ENCODE data around the gene GALNT10.

Gene GALNT10

GRCh38 chr5:154165886-154166285, 24.6 kb upstream of the GALNT10 start:
- no peak for TF ChIP-seq GATA2 (IDR thresholded peaks at IDR 0.05; ENCODE audit: low read depth, low read length)

GRCh38 chr5:154166901-154167791, 23.4 kb upstream of the GALNT10 start:
- no peak for TF ChIP-seq GATA3 (IDR thresholded peaks at IDR 0.05; ENCODE audit: low read depth, low read length)
- no peak for TF ChIP-seq GATA2 (IDR thresholded peaks at IDR 0.05; ENCODE audit: low read depth, low read length)

GRCh38 chr5:154168395-154168794, 22.1 kb upstream of the GALNT10 start:
- TF ChIP-seq GATA3 (IDR thresholded peaks at IDR 0.05; ENCODE audit: low read depth, low read length) = no peak
- TF ChIP-seq GATA2 (IDR thresholded peaks at IDR 0.05; ENCODE audit: low read depth, low read length) = no peak

- no peak for TF ChIP-seq GATA3 (IDR thresholded peaks at IDR 0.05; ENCODE audit: low read depth, low read length)
Measured at GRCh38 chr5:154172785-154173184, 17.7 kb upstream of the GALNT10 start.

GRCh38 chr5:154174091-154174490, 16.4 kb upstream of the GALNT10 start:
- TF ChIP-seq GATA2 (IDR thresholded peaks at IDR 0.05; ENCODE audit: low read depth, low read length) (no peak), GATA3 (IDR thresholded peaks at IDR 0.05; ENCODE audit: low read depth, low read length) (no peak)

- TF ChIP-seq GATA3 (IDR thresholded peaks at IDR 0.05; ENCODE audit: low read depth, low read length) = no peak
- TF ChIP-seq GATA2 (IDR thresholded peaks at IDR 0.05; ENCODE audit: low read depth, low read length) = no peak
Measured at GRCh38 chr5:154176181-154176580, 14.4 kb upstream of the GALNT10 start.

GRCh38 chr5:154178661-154179060, 11.9 kb upstream of the GALNT10 start:
- TF ChIP-seq GATA2 (IDR thresholded peaks at IDR 0.05; ENCODE audit: low read depth, low read length) = no peak
- no peak for TF ChIP-seq GATA3 (IDR thresholded peaks at IDR 0.05; ENCODE audit: low read depth, low read length)

GRCh38 chr5:154179846-154180710, 10.5 kb upstream of the GALNT10 start:
- TF ChIP-seq GATA3 (IDR thresholded peaks at IDR 0.05; ENCODE audit: low read depth, low read length) (no peak), GATA2 (IDR thresholded peaks at IDR 0.05; ENCODE audit: low read depth, low read length) (no peak)

GRCh38 chr5:154181161-154181560, 9.4 kb upstream of the GALNT10 start:
- TF ChIP-seq GATA2 (IDR thresholded peaks at IDR 0.05; ENCODE audit: low read depth, low read length) = no peak
- no peak for TF ChIP-seq GATA3 (IDR thresholded peaks at IDR 0.05; ENCODE audit: low read depth, low read length)

GRCh38 chr5:154189256-154189818, 1.2 kb upstream of the GALNT10 start:
- TF ChIP-seq GATA2 (IDR thresholded peaks at IDR 0.05; ENCODE audit: low read depth, low read length) (no peak), GATA3 (IDR thresholded peaks at IDR 0.05; ENCODE audit: low read depth, low read length) (no peak)

GRCh38 chr5:154189819-154190594, 526 bp upstream of the GALNT10 start:
- TF ChIP-seq GATA2 (IDR thresholded peaks at IDR 0.05; ENCODE audit: low read depth, low read length) (no peak), GATA3 (IDR thresholded peaks at IDR 0.05; ENCODE audit: low read depth, low read length) (no peak)

GRCh38 chr5:154191467-154192261, 1.1 kb downstream of the GALNT10 start:
- TF ChIP-seq GATA2 (IDR thresholded peaks at IDR 0.05; ENCODE audit: low read depth, low read length) = no peak
- TF ChIP-seq GATA3 (IDR thresholded peaks at IDR 0.05; ENCODE audit: low read depth, low read length) = no peak

GRCh38 chr5:154193283-154193682, 2.8 kb downstream of the GALNT10 start:
- TF ChIP-seq GATA3 (IDR thresholded peaks at IDR 0.05; ENCODE audit: low read depth, low read length) (no peak), GATA2 (IDR thresholded peaks at IDR 0.05; ENCODE audit: low read depth, low read length) (no peak; the same call in 1 of the 2 replicates)
